Endothelial cell of hepatic sinusoid (primary cell): ENCODE measurements around the gene NCKAP5.

Experiments used
- in situ Hi-C: cut with HindIII; loops from 2 replicates; pipeline ENCODE4 v1.10.0; 2017; ENCODE audit warnings: low sequenced_read_pairs

Gene NCKAP5

GRCh38 chr2:133303150-133303549 lies 265.1 kb downstream of the NCKAP5 start:
- in situ Hi-C loops: no loop called here

- in situ Hi-C loops: loop anchor here (5.0 kb wide), 1 partner anchor 96 kb away; no protein-coding TSS in a partner anchor
Observed at GRCh38 chr2:133296401-133296800, 271.9 kb downstream of the NCKAP5 start.

GRCh38 chr2:133293544-133294353 lies 274.5 kb downstream of the NCKAP5 start:
- in situ Hi-C loops: no loop called here

- in situ Hi-C loops: no loop called here
Observed at GRCh38 chr2:133292259-133292658, 276.0 kb downstream of the NCKAP5 start.

GRCh38 chr2:133287709-133288108 lies 280.6 kb downstream of the NCKAP5 start:
- in situ Hi-C loops: no loop called here

- in situ Hi-C loops: no loop called here
Observed at GRCh38 chr2:133286326-133286922, 281.8 kb downstream of the NCKAP5 start.

- in situ Hi-C loops: no loop called here
Observed at GRCh38 chr2:133273031-133273430, 295.2 kb downstream of the NCKAP5 start.

GRCh38 chr2:133271105-133271504 lies 297.2 kb downstream of the NCKAP5 start:
- in situ Hi-C loops: no loop called here

GRCh38 chr2:133270550-133270949 lies 297.7 kb downstream of the NCKAP5 start:
- in situ Hi-C loops: no loop called here

- in situ Hi-C loops: no loop called here
Observed at GRCh38 chr2:133266926-133267590, 301.2 kb downstream of the NCKAP5 start.

GRCh38 chr2:133266041-133266925 lies 302.0 kb downstream of the NCKAP5 start:
- in situ Hi-C loops: no loop called here

GRCh38 chr2:133265432-133265949 lies 302.8 kb downstream of the NCKAP5 start:
- in situ Hi-C loops: no loop called here

GRCh38 chr2:133264989-133265401 lies 303.3 kb downstream of the NCKAP5 start:
- in situ Hi-C loops: no loop called here

- in situ Hi-C loops: no loop called here
Observed at GRCh38 chr2:133262893-133263292, 305.4 kb downstream of the NCKAP5 start.

- in situ Hi-C loops: no loop called here
Observed at GRCh38 chr2:133255360-133255759, 312.9 kb downstream of the NCKAP5 start.

- in situ Hi-C loops: no loop called here
Observed at GRCh38 chr2:133253793-133254192, 314.5 kb downstream of the NCKAP5 start.

GRCh38 chr2:133252780-133253355 lies 315.4 kb downstream of the NCKAP5 start:
- in situ Hi-C loops: no loop called here

- in situ Hi-C loops: no loop called here
Observed at GRCh38 chr2:133249362-133249761, 318.9 kb downstream of the NCKAP5 start.

- in situ Hi-C loops: no loop called here
Observed at GRCh38 chr2:133248264-133248663, 320.0 kb downstream of the NCKAP5 start.

GRCh38 chr2:133247631-133248030 lies 320.6 kb downstream of the NCKAP5 start:
- in situ Hi-C loops: no loop called here
